ENCODE measurements around the gene PHC3. TPM values are rescaled to one million over a fixed set of nuclear protein-coding genes. Genes with fewer than 3 reads are reported as not detected.

PHC3 gene
- polyA plus RNA-seq, 1 donor (not counting 4 experiments of a cell fraction or from before 2014, with no cell fraction given) = 32.2 TPM

- Histone ChIP-seq H3K9ac (ENCODE audit: control insufficient read depth, extremely low read depth, insufficient read depth, low read length) (no peak overlapping the region), H3K4me2 (ENCODE audit: control insufficient read depth, extremely low read depth, insufficient read depth, low read depth, low read length) (no peak overlapping the region), H4K20me1 (ENCODE audit: control insufficient read depth, extremely low read depth, insufficient read depth, low read length) (no peaks in the 10 kb centered on the region), H3K27ac (ENCODE audit: control insufficient read depth, insufficient read depth, low read length) (no peak overlapping the region), H3K36me3 (ENCODE audit: control insufficient read depth in 2 of 2, extremely low read depth in 1 of 2, insufficient read depth in 2 of 2, low read length in 2 of 2) (no peaks in the 10 kb centered on the region), H3K9me1 (ENCODE audit: control insufficient read depth, extremely low read depth, insufficient read depth, low read length) (no peaks in the 10 kb centered on the region), H3K27me3 (ENCODE audit: control insufficient read depth, extremely low read depth, insufficient read depth, low read length) (no peaks in the 10 kb centered on the region), H3K4me1 (ENCODE audit: control insufficient read depth, extremely low read depth, insufficient read depth, low read length) (no peaks in the 10 kb centered on the region), H3K4me3 (ENCODE audit: control insufficient read depth in 2 of 3, extremely low read depth in 1 of 3, insufficient read depth in 2 of 3, low read depth in 1 of 3, low read length in 3 of 3) (no peak overlapping the region), H2AFZ (ENCODE audit: control insufficient read depth, low read length) (no peak overlapping the region), H3K9me3 (ENCODE audit: control insufficient read depth, low read depth, low read length) (no peaks in the 10 kb centered on the region), H3K79me2 (ENCODE audit: control insufficient read depth, insufficient read depth, low read length) (no peaks in the 10 kb centered on the region)
- DNase-seq (ENCODE audit: low read depth, low spot score) (no peak), FAIRE-seq (peak; percentile 9)
- dilution Hi-C loops (cut with MboI; ENCODE audit: extremely low pct_ligation_motif_present, low sequenced_read_pairs) = no loop called here
- TF ChIP-seq EZH2 (IDR thresholded peaks at IDR 0.05; ENCODE audit: low read length) (no peak), CTCF (optimal IDR thresholded peaks at IDR 0.05 in 1 of 3, IDR thresholded peaks at IDR 0.05 in 1 of 3, conservative IDR thresholded peaks at IDR 0.05 in 1 of 3; ENCODE audit: extremely low read depth in 1 of 3, insufficient read depth in 2 of 3, low read length in 3 of 3) (no peak)
These were observed 21.9 kb upstream of the PHC3 start for GRCh38 chr3:170203457-170203856.

- Histone ChIP-seq H3K27ac (ENCODE audit: control insufficient read depth, insufficient read depth, low read length) (no peak overlapping the region), H3K9ac (ENCODE audit: control insufficient read depth, extremely low read depth, insufficient read depth, low read length) (no peak overlapping the region), H3K4me3 (ENCODE audit: control insufficient read depth in 2 of 3, extremely low read depth in 1 of 3, insufficient read depth in 2 of 3, low read depth in 1 of 3, low read length in 3 of 3) (no peak overlapping the region), H3K4me2 (ENCODE audit: control insufficient read depth, extremely low read depth, insufficient read depth, low read depth, low read length) (no peak overlapping the region), H3K9me3 (ENCODE audit: control insufficient read depth, low read depth, low read length) (no peaks in the 10 kb centered on the region), H2AFZ (ENCODE audit: control insufficient read depth, low read length) (no peak overlapping the region), H3K79me2 (ENCODE audit: control insufficient read depth, insufficient read depth, low read length) (no peaks in the 10 kb centered on the region), H4K20me1 (ENCODE audit: control insufficient read depth, extremely low read depth, insufficient read depth, low read length) (no peaks in the 10 kb centered on the region), H3K4me1 (ENCODE audit: control insufficient read depth, extremely low read depth, insufficient read depth, low read length) (peaks cover 8% of the 10 kb centered on the region), H3K9me1 (ENCODE audit: control insufficient read depth, extremely low read depth, insufficient read depth, low read length) (no peaks in the 10 kb centered on the region), H3K36me3 (ENCODE audit: control insufficient read depth in 2 of 2, extremely low read depth in 1 of 2, insufficient read depth in 2 of 2, low read length in 2 of 2) (no peaks in the 10 kb centered on the region), H3K27me3 (ENCODE audit: control insufficient read depth, extremely low read depth, insufficient read depth, low read length) (no peaks in the 10 kb centered on the region)
- DNase-seq (ENCODE audit: low read depth, low spot score) (no peak), FAIRE-seq (no peak)
- TF ChIP-seq CTCF (optimal IDR thresholded peaks at IDR 0.05 in 1 of 3, IDR thresholded peaks at IDR 0.05 in 1 of 3, conservative IDR thresholded peaks at IDR 0.05 in 1 of 3; ENCODE audit: extremely low read depth in 1 of 3, insufficient read depth in 2 of 3, low read length in 3 of 3) (no peak), EZH2 (IDR thresholded peaks at IDR 0.05; ENCODE audit: low read length) (no peak)
- dilution Hi-C loops (cut with MboI; ENCODE audit: extremely low pct_ligation_motif_present, low sequenced_read_pairs) = no loop called here
These were observed 20.0 kb upstream of the PHC3 start for GRCh38 chr3:170201527-170201926.

Measured in keratinocyte (primary cell).